ENCODE results near the gene LAMA5. TPM values are rescaled to one million over a fixed set of nuclear protein-coding genes. Genes with fewer than 3 reads are reported as not detected.

Gene LAMA5
- total RNA-seq, 1 donor from 2014 or later = 601 TPM

DNA sequence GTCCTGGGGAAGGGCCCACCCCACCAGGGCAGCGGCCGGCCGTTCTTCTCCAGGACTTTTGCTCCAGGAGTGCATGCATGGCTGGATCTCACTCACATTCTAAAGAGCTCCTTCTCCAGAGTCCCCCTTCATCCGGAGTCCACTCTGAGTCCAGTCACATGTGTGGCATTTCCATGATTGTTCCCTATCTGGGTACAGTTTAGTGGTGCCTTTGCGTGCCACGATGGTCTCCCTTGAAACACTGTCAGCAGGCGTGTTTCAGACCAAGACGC lies 107.9 kb downstream of the LAMA5 start:
- H3K36me3 Mint-ChIP-seq = peaks cover 24% of the 10 kb centered on the region

More for the DNA sequence above, 107.9 kb downstream of the LAMA5 start:
- H3K27me3 Mint-ChIP-seq (ENCODE audit: low read depth) = no peaks in the 10 kb centered on the region
- H3K27ac Mint-ChIP-seq = no peak overlapping the region
- no peaks in the 10 kb centered on the region for H3K9me3 Mint-ChIP-seq
- no peaks in the 10 kb centered on the region for H3K4me1 Mint-ChIP-seq
- TF ChIP-seq CTCF (IDR thresholded peaks at IDR 0.05; ENCODE audit: unreplicated experiment) = no peak
- no peak overlapping the region for H3K4me3 Mint-ChIP-seq
- DNase-seq (ENCODE audit: low spot score in 2 of 2, unreplicated experiment in 2 of 2) = no peak

Small RNA genes within 50 kb of the gene (microRNA-seq; reads per million reads assigned to microRNA genes)
- gene MIR4758 = 1.2 reads per million

Other genes starting within 250 kb of the LAMA5 start
- 60.3 to 64.3 TPM (median 63.9 TPM) in 3 replicates for gene LSM14B, start 244.8 kb downstream of the LAMA5 start, total RNA-seq
- gene PSMA7, start 223.9 kb downstream of the LAMA5 start, total RNA-seq = 195 to 210 TPM (median 201 TPM) in 3 replicates
- 26.2 to 30.6 TPM (median 27.5 TPM) in 3 replicates for gene SS18L1, start 223.5 kb downstream of the LAMA5 start, total RNA-seq
- gene MTG2, start 184.3 kb downstream of the LAMA5 start, total RNA-seq = 29.4 to 31.6 TPM (median 29.5 TPM) in 3 replicates
- not detected in 3 replicates for gene HRH3, start 147.0 kb downstream of the LAMA5 start, total RNA-seq
- 57.1 to 60.9 TPM (median 57.7 TPM) in 3 replicates for gene OSBPL2, start 128.8 kb downstream of the LAMA5 start, total RNA-seq
- gene ADRM1, start 64.3 kb downstream of the LAMA5 start, total RNA-seq = 58.8 to 60.8 TPM (median 59.0 TPM) in 3 replicates
- gene RPS21, start 19.8 kb upstream of the LAMA5 start, total RNA-seq = 1,089 to 1,145 TPM (median 1,126 TPM) in 3 replicates
- gene CABLES2, start 40.0 kb upstream of the LAMA5 start, total RNA-seq = 22.8 to 23.7 TPM (median 23.6 TPM) in 3 replicates
- gene RBBP8NL, start 60.2 kb upstream of the LAMA5 start, total RNA-seq = 12.3 to 13.5 TPM (median 12.6 TPM) in 3 replicates
- 26.0 to 30.0 TPM (median 27.5 TPM) in 3 replicates for gene GATA5, start 108.7 kb upstream of the LAMA5 start, total RNA-seq